Motor neuron (in vitro differentiated cells): ENCODE data around the gene MAPK1. TPM values are rescaled to one million over a fixed set of nuclear protein-coding genes. Genes with fewer than 3 reads are reported as not detected.
"Not testable (repeated sequence)": the region's sequence is repeated elsewhere in the genome, so short reads cannot be mapped to it uniquely, and the experiment has no call there.

Experiments used
- ATAC-seq, 8 experiments: fragments of 200-7000 bp; cut with Tn5 transposase; replicated peaks in 6 of 8; 2 replicates each; pipeline ENCODE4 v1.8.0; 2021; ENCODE audit warnings: mild to moderate bottlenecking in 8 of 8, moderate library complexity in 8 of 8
- H3K27ac ChIP-seq, 2 donors: fragments of 250-450 bp; sonication (Bioruptor Pico); 2 replicates each; pipeline ENCODE4 v1.9.0; 2021; ENCODE audit warnings: antibody characterized with exemption in 2 of 2, mild to moderate bottlenecking in 2 of 2, moderate library complexity in 1 of 2
- H3K4me1 ChIP-seq, 2 donors: fragments of 250-450 bp; sonication (Bioruptor Pico); replicated peaks in 1 of 2; 2 replicates each; pipeline ENCODE4 v1.6.1; 2021; ENCODE audit warnings: antibody characterized with exemption in 2 of 2, mild to moderate bottlenecking in 2 of 2, moderate library complexity in 1 of 2
- H3K4me3 ChIP-seq, 5 donors: fragments of 250-450 bp; sonication (Bioruptor Pico); 2 replicates each; pipeline ENCODE4 v1.9.0; 2021; ENCODE audit warnings: antibody characterized with exemption in 5 of 5, mild to moderate bottlenecking in 5 of 5, moderate library complexity in 4 of 5
- WGBS, 10 experiments: fragments of 450-650 bp; shearing (Covaris generic); methylation state at CpG; one replicate each; pipeline ENCODE4 v1.0.0; 2022; 5-methylcytosine and 5-hydroxymethylcytosine counted together
- in situ Hi-C, 9 experiments: fragments of 400-800 bp; cut with MboI; loops; one replicate each; pipeline ENCODE4 v1.15.0; 2021; ENCODE audit warnings: low sequenced_read_pairs in 9 of 9, low pct_unique_long_range_greater_than_20kb in 2 of 9; ENCODE audit not compliant: unreplicated experiment in 9 of 9
- total RNA-seq, 8 experiments: library from RNA; unstranded; fragments of 300-600 nt; gene quantifications; 2 replicates each; pipeline versions ENCODE4 v1.2.3 to v1.2.4, GENCODE V29; 2022

MAPK1 gene
- total RNA-seq, 8 experiments from 2014 or later: 23.7 to 70.5 (median 42.9) TPM

GRCh38 chr22:21759093-21759492, 108.4 kb downstream of the MAPK1 start:
- no peak overlapping the region for H3K4me3 ChIP-seq
- ATAC-seq: no peak
- H3K4me1 ChIP-seq: peaks cover 12 to 14% of the 10 kb centered on the region in 2 donors
- peak overlapping the region in 1 of 2 donors; percentile 49 for H3K27ac ChIP-seq
- in situ Hi-C loops: no loop called here
- WGBS, 10 experiments: 80 to 100% (median 90%) methylated on average over 1 to 4 of the region's 4 CpGs; no CpG with 5 or more reads in 6 of the 10 experiments

- no peak for ATAC-seq
- Histone ChIP-seq H3K4me1 (peaks cover 13 to 14% of the 10 kb centered on the region in 2 donors), H3K4me3 (no peak overlapping the region), H3K27ac (peak overlapping the region in 1 of 2 donors; percentile 49)
- 93 to 100% (median 98%) methylated on average over 2 to 9 of the region's 21 CpGs; no CpG with 5 or more reads in 1 of the 10 experiments for WGBS, 10 experiments
- in situ Hi-C loops: no loop called here
Observed at GRCh38 chr22:21758091-21758864, 109.2 kb downstream of the MAPK1 start.

GRCh38 chr22:21755851-21756284, 111.6 kb downstream of the MAPK1 start:
- WGBS, 10 experiments: 0 to 100% (median 67%) methylated on average over 2 to 5 of the region's 5 CpGs; no CpG with 5 or more reads in 2 of the 10 experiments
- in situ Hi-C loops: no loop called here
- Histone ChIP-seq H3K4me3 (no peak overlapping the region), H3K27ac (no peak overlapping the region), H3K4me1 (peaks cover 14% of the 10 kb centered on the region in 2 donors)
- peak in 2 of 8 experiments; percentile 37 to 52 for ATAC-seq

- Histone ChIP-seq H3K27ac (peak overlapping the region; percentile 4 to 69), H3K4me1 (peaks cover 14% of the 10 kb centered on the region in 2 donors), H3K4me3 (no peak overlapping the region)
- ATAC-seq: peak; percentile 6 to 57 (median 30)
- in situ Hi-C loops: no loop called here
- WGBS, 10 experiments: 0 to 93% (median 52%) methylated on average over 1 to 5 of the region's 7 CpGs; no CpG with 5 or more reads in 4 of the 10 experiments
Observed at GRCh38 chr22:21754523-21754922, 112.9 kb downstream of the MAPK1 start.

- peak overlapping the region; percentile 23 to 69 for H3K27ac ChIP-seq
- 33 to 100% (median 45%) methylated on average over 1 to 7 of the region's 14 CpGs; no CpG with 5 or more reads in 5 of the 10 experiments for WGBS, 10 experiments
- in situ Hi-C loops: no loop called here
- no peak overlapping the region for H3K4me3 ChIP-seq
- peaks cover 14% of the 10 kb centered on the region in 2 donors for H3K4me1 ChIP-seq
- no peak for ATAC-seq
Observed at GRCh38 chr22:21753374-21754111, 113.9 kb downstream of the MAPK1 start.

GRCh38 chr22:21752276-21752675, 115.2 kb downstream of the MAPK1 start:
- H3K4me3 ChIP-seq: no peak overlapping the region
- in situ Hi-C loops: no loop called here
- peak overlapping the region in 1 of 2 donors; percentile 69 for H3K27ac ChIP-seq
- H3K4me1 ChIP-seq: peaks cover 14% of the 10 kb centered on the region in 2 donors
- WGBS, 10 experiments: 64 to 100% (median 87%) methylated on average over 1 to 4 of the region's 4 CpGs; no CpG with 5 or more reads in 6 of the 10 experiments
- no peak for ATAC-seq

GRCh38 chr22:21745948-21746347, 121.5 kb downstream of the MAPK1 start:
- Histone ChIP-seq H3K4me1 (peaks cover 0 to 4% of the 10 kb centered on the region in 2 donors), H3K27ac (no peak overlapping the region), H3K4me3 (no peak overlapping the region)
- in situ Hi-C loops: no loop called here
- no peak for ATAC-seq
- 23 to 100% (median 76%) methylated on average over 1 to 5 of the region's 8 CpGs; no CpG with 5 or more reads in 3 of the 10 experiments for WGBS, 10 experiments

- H3K4me3 ChIP-seq, ATAC-seq, H3K4me1 ChIP-seq, in situ Hi-C loops: not testable (repeated sequence)
- 88 to 100% (median 93%) methylated on average over 2 to 5 of the region's 6 CpGs; no CpG with 5 or more reads in 3 of the 10 experiments for WGBS, 10 experiments
- H3K27ac ChIP-seq: peak overlapping the region in 1 of 2 donors; percentile 46
Observed at GRCh38 chr22:21744917-21745316, 122.5 kb downstream of the MAPK1 start.

- in situ Hi-C loops: no loop called here
- Histone ChIP-seq H3K27ac (peak overlapping the region; percentile 28 to 49), H3K4me1 (peaks cover 0 to 4% of the 10 kb centered on the region in 2 donors), H3K4me3 (no peak overlapping the region)
- 50 to 93% (median 66%) methylated on average over 1 to 4 of the region's 6 CpGs; no CpG with 5 or more reads in 5 of the 10 experiments for WGBS, 10 experiments
- no peak for ATAC-seq
Observed at GRCh38 chr22:21741790-21742189, 125.7 kb downstream of the MAPK1 start.

GRCh38 chr22:21741059-21741458, 126.4 kb downstream of the MAPK1 start:
- 75 to 100% (median 79%) methylated on average over 2 to 5 of the region's 10 CpGs; no CpG with 5 or more reads in 5 of the 10 experiments for WGBS, 10 experiments
- no peak for ATAC-seq
- H3K4me1 ChIP-seq: peaks cover 0 to 4% of the 10 kb centered on the region in 2 donors
- H3K4me3 ChIP-seq: no peak overlapping the region
- in situ Hi-C loops: no loop called here
- peak overlapping the region in 1 of 2 donors; percentile 48 for H3K27ac ChIP-seq

GRCh38 chr22:21739828-21740377, 127.5 kb downstream of the MAPK1 start:
- ATAC-seq: no peak
- in situ Hi-C loops: no loop called here
- WGBS, 10 experiments: 86 to 100% (median 100%) methylated on average over 1 to 3 of the region's 5 CpGs; no CpG with 5 or more reads in 3 of the 10 experiments
- Histone ChIP-seq H3K4me3 (no peak overlapping the region), H3K27ac (no peak overlapping the region), H3K4me1 (peaks cover 0 to 4% of the 10 kb centered on the region in 2 donors)

GRCh38 chr22:21738966-21739365, 128.5 kb downstream of the MAPK1 start:
- ATAC-seq: no peak
- H3K4me1 ChIP-seq: peaks cover 6 to 7% of the 10 kb centered on the region in 2 donors
- 83 to 100% methylated on average over 1 of the region's 7 CpGs; no CpG with 5 or more reads in 8 of the 10 experiments for WGBS, 10 experiments
- in situ Hi-C loops: no loop called here
- no peak overlapping the region for H3K27ac ChIP-seq
- no peak overlapping the region for H3K4me3 ChIP-seq

GRCh38 chr22:21738081-21738480, 129.4 kb downstream of the MAPK1 start:
- H3K4me3 ChIP-seq: no peak overlapping the region
- no peak overlapping the region for H3K27ac ChIP-seq
- ATAC-seq: no peak
- 8 to 98% (median 88%) methylated on average over 2 to 8 of the region's 8 CpGs for WGBS, 10 experiments
- H3K4me1 ChIP-seq: peaks cover 6% of the 10 kb centered on the region in 2 donors
- in situ Hi-C loops: no loop called here
